Measurements from ENCODE around the gene KREMEN1.

- TF ChIP-seq CTCF (IDR thresholded peaks at IDR 0.05), result no peak
- TF ChIP-seq EZH2 (IDR thresholded peaks at IDR 0.05), result no peak
- TF ChIP-seq EZH2phosphoT487 (IDR thresholded peaks at IDR 0.05), result no peak
These were observed 41.6 kb downstream of the KREMEN1 start for GRCh38 chr22:29114392-29114791.

All from neural progenitor cell (in vitro differentiated cells).